LNCAP (cell line): Measurements from ENCODE around the gene PLD3.

ENCODE experiments used
- CTCF ChIP-seq: fragments of 450-650 bp; IDR thresholded peaks from 2 replicates; pipeline ENCODE4 v1.5.1; 2017; ENCODE audit warnings: mild to moderate bottlenecking

Gene PLD3

GRCh38 chr19:40416918-40417642 is 68.6 kb downstream of the PLD3 start:
- no peak for TF ChIP-seq CTCF

- TF ChIP-seq CTCF = no peak
These were observed 69.1 kb downstream of the PLD3 start for GRCh38 chr19:40417643-40417981.

GRCh38 chr19:40418040-40418439 is 69.5 kb downstream of the PLD3 start:
- no peak for TF ChIP-seq CTCF

GRCh38 chr19:40419066-40419612 is 70.6 kb downstream of the PLD3 start:
- TF ChIP-seq CTCF = no peak

- TF ChIP-seq CTCF = no peak
These were observed 71.3 kb downstream of the PLD3 start for GRCh38 chr19:40419780-40420179.

GRCh38 chr19:40420451-40420765 is 71.9 kb downstream of the PLD3 start:
- no peak for TF ChIP-seq CTCF

GRCh38 chr19:40420766-40421765 is 72.6 kb downstream of the PLD3 start:
- peak; percentile 97 for TF ChIP-seq CTCF
